Adrenal gland (tissue), 5 donors: ENCODE data around the gene FGGY.

Source experiments
- POLR2A ChIP-seq, 2 donors: fragments of 450-650 bp; IDR thresholded peaks; one replicate each; pipeline ENCODE4 v1.6.1; 2017; ENCODE audit warnings: antibody characterized with exemption in 2 of 2, mild to moderate bottlenecking in 2 of 2, moderate library complexity in 1 of 2
- TF ChIP-seq, protein P1 (sequence below), 6 experiments: fragments of 450-650 bp in 4 of 6; fragments of 200-600 bp in 2 of 6; sonication (generic) in 1 of 6; IDR thresholded peaks; 1 replicate in 5 of 6; 2 replicates in 1 of 6; pipeline versions ENCODE4 v1.5.1 to v1.8.0; 2016 to 2021; ENCODE audit warnings: antibody characterized with exemption in 6 of 6, mild to moderate bottlenecking in 2 of 6, moderate library complexity in 1 of 6
- donor health status: DM: no; HTN: no; CAD: no.

GRCh38 chr1:59486615-59487014, 189.7 kb downstream of the FGGY start:
- TF ChIP-seq POLR2A (IDR thresholded peaks at IDR 0.05), result no peak
- TF ChIP-seq, protein P1, sequence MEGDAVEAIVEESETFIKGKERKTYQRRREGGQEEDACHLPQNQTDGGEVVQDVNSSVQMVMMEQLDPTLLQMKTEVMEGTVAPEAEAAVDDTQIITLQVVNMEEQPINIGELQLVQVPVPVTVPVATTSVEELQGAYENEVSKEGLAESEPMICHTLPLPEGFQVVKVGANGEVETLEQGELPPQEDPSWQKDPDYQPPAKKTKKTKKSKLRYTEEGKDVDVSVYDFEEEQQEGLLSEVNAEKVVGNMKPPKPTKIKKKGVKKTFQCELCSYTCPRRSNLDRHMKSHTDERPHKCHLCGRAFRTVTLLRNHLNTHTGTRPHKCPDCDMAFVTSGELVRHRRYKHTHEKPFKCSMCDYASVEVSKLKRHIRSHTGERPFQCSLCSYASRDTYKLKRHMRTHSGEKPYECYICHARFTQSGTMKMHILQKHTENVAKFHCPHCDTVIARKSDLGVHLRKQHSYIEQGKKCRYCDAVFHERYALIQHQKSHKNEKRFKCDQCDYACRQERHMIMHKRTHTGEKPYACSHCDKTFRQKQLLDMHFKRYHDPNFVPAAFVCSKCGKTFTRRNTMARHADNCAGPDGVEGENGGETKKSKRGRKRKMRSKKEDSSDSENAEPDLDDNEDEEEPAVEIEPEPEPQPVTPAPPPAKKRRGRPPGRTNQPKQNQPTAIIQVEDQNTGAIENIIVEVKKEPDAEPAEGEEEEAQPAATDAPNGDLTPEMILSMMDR (IDR thresholded peaks at IDR 0.05), result no peak
